ENCODE data around the gene RAI1. TPM values are rescaled to one million over a fixed set of nuclear protein-coding genes. Genes with fewer than 3 reads are reported as not detected.

The RAI1 gene
- total and polyA plus RNA-seq, 2 of the 13 experiments (the other 11 are each of a cell fraction or from before 2014, with no cell fraction given): 3.4 to 5.2 TPM

DNA sequence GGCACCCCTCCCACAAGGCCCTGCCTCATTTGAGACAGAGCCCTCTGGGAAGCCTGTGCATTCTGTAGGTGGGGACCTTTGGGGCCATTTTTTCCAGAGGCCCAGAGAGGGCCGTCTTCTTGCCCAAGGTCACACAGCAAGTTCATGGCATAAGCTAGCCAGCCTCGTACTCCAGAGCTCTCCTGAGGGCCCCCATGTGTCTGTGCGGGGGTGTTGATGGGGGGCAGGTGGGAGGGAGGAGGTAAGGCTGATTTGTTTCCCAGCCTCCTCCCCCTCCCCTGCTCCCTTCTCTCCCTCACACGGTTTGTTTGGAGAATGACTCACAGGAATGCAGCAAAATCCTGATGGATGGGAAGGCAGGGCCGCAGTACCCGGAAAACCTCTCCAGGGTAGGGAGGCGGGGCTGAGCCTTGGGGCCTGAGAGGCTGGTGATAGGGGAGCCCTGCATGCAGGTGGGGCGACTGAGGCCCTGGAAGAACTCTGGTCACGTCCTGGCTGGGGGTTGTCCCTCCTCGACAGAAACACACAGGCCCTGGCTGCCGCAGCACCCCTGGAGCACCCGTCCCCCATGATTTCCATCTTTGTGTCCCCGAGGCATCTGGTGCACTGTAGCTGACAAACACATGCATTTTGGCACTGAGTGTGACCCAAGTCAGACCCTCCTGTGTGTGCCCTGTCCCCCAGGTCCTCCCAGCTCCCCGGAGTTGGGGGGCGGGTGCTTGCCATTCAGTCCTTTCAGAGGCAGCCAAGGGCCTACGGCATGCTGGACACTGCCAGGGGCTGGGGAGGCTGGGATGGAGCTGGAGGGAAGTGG, 29.7 kb downstream of the RAI1 start (continued):
- TF ChIP-seq ZBTB49 (CRISPR knock-in tag; IDR thresholded peaks at IDR 0.05; ENCODE audit: borderline replicate concordance) (no peak), FOXP1 (IDR thresholded peaks at IDR 0.05) (no peak), FOXP1 (CRISPR knock-in tag; IDR thresholded peaks at IDR 0.05) (peak; percentile 59), ZBTB25 (CRISPR knock-in tag; IDR thresholded peaks at IDR 0.05) (0 out of 2 replicates have a peak, but pooled peaks have one; percentile 37), RCOR2 (CRISPR knock-in tag; IDR thresholded peaks at IDR 0.05) (peak; percentile 94), SYNCRIP (IDR thresholded peaks at IDR 0.05; ENCODE audit: insufficient read depth, low read depth, low read length) (no peak), ZNF639 (CRISPR knock-in tag; conservative IDR thresholded peaks at IDR 0.05) (0 out of 2 replicates have a peak, but pooled peaks have one; percentile 27), TAF15 (IDR thresholded peaks at IDR 0.05; ENCODE audit: low read depth, low read length, poor library complexity, severe bottlenecking) (no peak), ZNF614 (CRISPR knock-in tag; IDR thresholded peaks at IDR 0.05; ENCODE audit: borderline replicate concordance) (no peak), ZMAT3 (CRISPR knock-in tag; conservative IDR thresholded peaks at IDR 0.05) (no peak), KLF13 (CRISPR knock-in tag; IDR thresholded peaks at IDR 0.05) (0 out of 2 replicates have a peak, but pooled peaks have one; percentile 71), PBX3 (CRISPR knock-in tag; IDR thresholded peaks at IDR 0.05; ENCODE audit: borderline replicate concordance) (no peak), ZNF841 (CRISPR knock-in tag; IDR thresholded peaks at IDR 0.05; ENCODE audit: borderline replicate concordance) (no peak)
- TF ChIP-seq, protein P1, sequence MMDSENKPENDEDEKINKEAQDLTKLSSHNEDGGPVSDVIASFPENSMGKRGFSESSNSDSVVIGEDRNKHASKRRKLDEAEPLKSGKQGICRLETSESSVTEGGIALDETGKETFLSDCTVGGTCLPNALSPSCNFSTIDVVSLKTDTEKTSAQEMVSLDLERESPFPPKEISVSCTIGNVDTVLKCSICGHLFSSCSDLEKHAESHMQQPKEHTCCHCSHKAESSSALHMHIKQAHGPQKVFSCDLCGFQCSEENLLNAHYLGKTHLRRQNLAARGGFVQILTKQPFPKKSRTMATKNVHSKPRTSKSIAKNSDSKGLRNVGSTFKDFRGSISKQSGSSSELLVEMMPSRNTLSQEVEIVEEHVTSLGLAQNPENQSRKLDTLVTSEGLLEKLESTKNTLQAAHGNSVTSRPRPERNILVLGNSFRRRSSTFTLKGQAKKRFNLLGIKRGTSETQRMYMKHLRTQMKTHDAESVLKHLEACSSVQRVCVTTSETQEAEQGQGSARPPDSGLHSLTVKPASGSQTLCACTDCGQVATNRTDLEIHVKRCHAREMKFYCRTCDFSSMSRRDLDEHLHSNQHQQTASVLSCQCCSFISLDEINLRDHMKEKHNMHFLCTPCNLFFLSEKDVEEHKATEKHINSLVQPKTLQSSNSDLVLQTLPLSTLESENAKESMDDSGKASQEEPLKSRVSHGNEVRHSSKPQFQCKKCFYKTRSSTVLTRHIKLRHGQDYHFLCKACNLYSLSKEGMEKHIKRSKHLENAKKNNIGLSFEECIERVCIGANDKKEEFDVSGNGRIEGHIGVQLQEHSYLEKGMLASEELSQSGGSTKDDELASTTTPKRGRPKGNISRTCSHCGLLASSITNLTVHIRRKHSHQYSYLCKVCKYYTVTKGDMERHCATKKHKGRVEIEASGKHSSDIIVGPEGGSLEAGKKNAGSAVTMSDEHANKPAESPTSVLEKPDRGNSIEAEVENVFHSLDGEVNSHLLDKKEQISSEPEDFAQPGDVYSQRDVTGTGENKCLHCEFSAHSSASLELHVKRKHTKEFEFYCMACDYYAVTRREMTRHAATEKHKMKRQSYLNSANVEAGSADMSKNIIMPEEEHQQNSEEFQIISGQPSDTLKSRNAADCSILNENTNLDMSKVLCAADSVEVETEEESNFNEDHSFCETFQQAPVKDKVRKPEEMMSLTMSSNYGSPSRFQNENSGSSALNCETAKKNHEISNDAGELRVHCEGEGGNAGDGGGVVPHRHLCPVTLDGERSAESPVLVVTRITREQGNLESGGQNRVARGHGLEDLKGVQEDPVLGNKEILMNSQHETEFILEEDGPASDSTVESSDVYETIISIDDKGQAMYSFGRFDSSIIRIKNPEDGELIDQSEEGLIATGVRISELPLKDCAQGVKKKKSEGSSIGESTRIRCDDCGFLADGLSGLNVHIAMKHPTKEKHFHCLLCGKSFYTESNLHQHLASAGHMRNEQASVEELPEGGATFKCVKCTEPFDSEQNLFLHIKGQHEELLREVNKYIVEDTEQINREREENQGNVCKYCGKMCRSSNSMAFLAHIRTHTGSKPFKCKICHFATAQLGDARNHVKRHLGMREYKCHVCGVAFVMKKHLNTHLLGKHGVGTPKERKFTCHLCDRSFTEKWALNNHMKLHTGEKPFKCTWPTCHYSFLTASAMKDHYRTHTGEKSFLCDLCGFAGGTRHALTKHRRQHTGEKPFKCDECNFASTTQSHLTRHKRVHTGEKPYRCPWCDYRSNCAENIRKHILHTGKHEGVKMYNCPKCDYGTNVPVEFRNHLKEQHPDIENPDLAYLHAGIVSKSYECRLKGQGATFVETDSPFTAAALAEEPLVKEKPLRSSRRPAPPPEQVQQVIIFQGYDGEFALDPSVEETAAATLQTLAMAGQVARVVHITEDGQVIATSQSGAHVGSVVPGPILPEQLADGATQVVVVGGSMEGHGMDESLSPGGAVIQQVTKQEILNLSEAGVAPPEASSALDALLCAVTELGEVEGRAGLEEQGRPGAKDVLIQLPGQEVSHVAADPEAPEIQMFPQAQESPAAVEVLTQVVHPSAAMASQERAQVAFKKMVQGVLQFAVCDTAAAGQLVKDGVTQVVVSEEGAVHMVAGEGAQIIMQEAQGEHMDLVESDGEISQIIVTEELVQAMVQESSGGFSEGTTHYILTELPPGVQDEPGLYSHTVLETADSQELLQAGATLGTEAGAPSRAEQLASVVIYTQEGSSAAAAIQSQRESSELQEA (CRISPR knock-in tag; IDR thresholded peaks at IDR 0.05; ENCODE audit: not compliant biosample characterization): no peak

Measured in HepG2 (cell line).